HG02885 (cell line): ENCODE measurements around the gene MSI2.

Experiments
- ATAC-seq: cut with Tn5 transposase; IDR thresholded peaks from one replicate; pipeline ENCODE4 v1.9.1; 2021; ENCODE audit warnings: mild to moderate bottlenecking; ENCODE audit not compliant: unreplicated experiment, poor library complexity

Gene MSI2

DNA sequence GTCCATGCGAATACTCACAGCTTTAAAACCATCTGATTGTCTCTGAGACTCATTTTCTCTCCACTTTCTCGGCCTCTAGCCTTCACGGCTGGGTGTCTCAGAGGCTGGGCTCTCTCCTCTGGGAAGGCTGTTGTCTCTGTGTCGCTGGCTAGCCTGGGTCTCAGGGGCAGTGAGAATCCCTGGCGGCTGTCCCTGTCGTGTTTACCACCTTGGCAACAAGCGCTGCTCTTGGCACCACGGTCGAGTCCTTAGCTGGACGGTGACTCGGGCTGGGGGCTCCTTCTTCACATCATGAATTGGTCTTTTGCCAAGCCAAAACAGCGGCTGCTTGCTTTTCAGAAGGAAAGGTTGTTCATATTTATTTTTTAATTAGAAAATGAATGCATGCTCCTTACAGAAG, 81.1 kb downstream of the MSI2 start:
- no peak for ATAC-seq

DNA sequence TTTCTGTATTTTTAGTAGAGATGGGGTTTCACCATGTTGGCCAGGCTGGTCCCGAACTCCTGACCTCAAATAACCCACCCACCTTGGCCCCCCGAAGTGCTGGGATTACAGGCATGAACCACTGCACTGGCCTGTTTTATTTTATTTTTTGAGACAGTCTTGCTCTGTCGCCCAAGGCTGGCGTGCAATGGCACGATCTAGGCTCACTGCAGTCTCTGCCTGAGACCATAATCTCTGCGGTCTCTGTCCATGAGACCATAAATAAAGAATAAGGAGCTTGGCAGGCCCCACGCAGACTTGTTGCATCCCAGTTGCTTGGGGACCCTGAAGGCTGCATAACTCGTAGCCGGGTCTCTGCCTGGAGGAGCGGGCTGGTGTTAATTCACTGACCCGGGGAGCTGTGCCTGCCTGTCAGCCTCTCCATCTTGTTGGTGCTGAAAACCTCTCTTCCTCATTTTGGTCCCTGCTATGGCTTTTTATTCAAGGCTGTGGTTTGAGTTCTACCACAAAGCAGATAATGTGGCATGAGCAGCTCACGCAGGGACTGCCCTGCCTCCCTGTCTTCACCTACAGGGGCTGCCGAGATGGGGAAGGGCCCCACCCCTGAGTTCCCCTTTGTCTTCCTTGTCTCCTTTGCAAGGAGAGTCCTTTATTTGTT, 82.1 kb downstream of the MSI2 start:
- peak; percentile 49 for ATAC-seq

DNA sequence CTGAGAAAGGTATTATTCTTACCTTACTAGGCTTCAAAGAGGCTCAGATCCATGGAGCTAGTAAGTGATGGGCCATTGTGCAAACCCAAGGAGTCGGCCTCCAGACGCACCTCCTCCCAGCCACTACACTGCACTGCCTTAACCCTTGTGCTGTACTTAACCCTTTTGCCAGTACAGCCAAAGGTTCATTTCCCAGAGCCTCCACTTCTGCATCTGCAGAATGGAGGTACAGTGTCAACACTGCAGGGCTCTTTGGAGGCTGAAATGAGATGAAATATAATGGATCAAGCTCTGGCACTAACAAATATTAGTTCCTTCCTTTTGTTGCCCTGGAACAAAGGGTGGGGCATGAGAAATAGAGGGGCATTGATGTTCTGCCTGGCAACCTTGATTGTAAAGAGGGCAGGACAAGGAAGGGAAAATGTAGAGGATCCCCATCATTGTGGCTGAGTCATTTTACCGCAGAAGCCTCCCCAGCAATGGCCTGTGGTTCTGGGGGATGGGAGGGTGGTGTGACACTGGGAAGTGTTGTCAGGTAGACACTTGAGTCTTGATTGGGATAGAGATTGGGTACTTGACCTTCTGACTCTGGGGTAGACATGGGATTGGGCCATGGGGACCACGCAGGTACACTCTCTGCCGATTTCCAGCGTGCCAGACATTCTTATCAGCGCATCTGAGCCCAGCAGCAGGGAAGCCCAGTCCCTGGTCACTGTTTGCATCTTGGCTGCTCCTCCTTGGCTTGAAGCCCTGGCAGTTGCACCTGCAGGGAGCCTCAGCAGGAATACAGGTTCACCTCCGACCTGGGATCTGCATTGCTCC, 84.0 kb downstream of the MSI2 start:
- ATAC-seq, result no peak

DNA sequence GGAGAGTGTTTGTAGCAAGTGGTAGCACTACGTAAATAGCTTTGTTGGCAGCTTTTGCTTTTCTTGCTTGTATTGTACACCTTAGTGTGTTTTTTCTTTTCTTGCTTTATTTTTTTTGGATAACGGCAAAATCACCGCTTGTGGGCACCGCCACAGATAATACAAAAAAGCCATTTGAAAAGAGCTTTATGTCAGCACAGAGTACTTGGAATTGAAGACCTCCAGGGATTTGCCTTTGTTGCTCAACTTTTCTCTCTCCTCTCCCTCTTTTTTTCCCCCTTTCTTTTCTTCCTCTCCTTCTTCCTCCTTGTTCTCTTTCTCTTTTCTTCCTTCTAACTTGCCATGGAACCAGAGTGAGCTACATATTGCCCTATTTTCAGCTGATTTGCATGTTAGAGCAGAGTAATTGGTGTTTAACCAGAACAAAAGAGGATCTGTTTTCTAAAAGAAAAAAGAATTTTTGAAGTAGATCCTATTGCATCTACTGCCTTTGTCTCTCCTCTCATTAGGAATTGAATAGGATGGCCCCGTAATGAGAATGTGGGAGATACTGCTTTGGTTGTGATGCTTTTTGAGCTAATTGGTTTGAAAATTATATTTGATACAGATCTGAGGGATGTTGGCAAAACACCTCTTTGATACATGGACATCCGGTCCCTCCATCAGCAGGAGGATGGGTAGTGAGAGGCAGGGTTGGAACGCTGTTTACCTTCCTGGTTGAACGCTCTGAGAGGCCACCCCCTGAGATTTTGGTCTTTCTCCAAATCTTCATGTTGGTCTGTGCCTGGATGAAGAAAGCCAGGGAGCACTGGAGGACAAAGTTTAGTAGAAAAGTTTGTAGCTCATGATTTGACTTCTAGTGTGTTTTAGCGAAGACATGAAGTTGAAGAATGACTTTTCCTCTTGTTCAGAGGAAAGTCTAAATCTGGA, 85.6 kb downstream of the MSI2 start:
- no peak for ATAC-seq

DNA sequence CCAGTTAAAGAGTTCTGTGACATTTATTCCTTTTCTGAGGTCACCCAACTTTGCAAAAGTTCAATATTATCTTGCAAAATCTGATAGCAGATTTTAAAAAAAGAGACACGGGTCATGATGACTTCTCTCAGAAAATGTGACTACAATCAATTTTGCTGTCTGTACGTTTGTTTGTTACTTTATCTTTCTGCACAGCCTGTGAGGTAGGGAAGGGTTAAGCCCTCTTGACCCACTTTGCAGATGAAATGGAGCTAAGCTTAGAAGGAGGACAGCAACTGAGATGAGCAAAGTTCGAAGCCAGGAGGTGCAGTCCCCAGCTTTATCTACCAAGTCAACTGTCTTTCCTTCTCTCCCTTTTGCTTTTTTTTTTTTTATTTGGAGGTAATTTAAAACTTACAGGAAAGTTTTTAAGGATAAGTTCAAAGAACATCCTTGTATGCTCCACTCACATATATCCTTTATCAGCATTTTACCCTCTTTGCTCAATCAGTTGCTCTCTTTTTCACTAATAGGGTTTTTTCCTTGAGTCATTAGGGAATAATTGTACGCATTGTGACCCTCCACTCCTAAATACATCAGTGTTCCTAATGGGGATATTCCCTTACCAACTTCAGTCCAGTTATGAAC, 86.8 kb downstream of the MSI2 start:
- no peak for ATAC-seq

DNA sequence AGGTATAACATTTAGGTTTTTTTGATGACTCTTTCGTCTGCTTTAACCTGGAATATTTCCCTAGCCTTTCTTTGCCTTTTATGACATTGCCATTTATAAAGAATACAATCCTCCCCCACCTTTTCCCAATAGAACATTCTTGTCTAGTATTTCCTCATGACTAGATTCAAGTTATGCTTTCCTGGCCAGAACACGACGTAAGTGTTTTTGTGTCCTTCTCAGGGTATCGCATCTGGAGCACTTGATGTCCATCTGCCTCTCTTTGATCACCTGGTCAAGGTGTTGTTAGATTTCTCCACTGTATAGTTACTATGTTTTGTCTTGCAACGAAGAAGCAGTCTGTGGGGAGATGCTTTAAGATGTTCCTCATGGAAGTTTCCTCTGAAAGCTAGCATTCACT, 87.4 kb downstream of the MSI2 start:
- ATAC-seq, result no peak

DNA sequence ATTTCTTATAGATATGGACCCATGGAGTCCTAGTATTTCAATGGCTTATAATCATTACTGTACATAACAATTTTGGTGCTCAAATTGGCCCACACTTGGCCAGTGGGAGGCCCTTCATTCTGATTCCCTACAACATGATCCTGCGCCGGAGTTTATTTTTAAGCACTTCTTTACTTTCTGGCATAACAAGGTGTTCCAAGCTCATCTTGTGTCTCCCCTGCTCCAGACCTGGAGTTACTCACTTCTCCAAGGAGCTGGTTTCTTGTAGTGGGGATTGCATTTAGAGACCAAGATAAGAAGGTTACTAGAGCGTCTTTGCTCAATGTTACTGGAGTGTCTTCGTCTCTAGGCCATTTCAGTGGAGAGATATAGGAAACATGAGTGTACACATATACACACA, 87.9 kb downstream of the MSI2 start:
- ATAC-seq, result no peak

DNA sequence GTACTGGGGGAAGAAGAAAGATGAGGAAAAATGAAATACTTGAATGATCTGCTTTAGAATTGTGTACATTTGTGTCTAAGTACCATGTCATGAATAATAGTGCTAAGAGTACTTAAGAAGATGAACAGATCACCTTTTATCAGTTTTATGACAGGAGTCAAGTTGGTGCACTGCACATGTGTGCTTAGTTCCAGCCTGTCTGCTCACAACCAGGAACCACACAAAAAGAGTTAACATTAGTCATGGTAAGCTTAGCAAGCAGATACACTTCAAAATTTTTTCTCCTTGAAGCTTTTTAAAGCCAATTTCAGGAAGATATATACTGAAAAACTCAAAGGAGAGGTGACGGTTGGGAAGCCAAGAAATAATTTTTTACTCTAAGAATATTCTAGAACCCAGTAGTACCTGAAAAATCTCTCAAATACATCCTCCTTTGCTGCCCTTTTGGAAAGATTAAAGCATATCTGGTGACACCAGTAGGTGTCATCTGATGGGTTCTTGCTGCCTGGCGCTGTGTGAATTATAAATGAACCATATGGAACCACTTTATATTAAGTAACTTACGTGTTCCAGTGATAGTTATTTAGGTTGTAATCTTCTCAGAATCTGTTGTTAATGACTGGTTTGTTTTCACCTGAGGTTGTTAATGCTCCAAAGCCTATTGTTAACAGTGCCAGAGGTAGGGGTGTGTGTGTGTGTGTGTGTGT, 93.4 kb downstream of the MSI2 start:
- no peak for ATAC-seq

DNA sequence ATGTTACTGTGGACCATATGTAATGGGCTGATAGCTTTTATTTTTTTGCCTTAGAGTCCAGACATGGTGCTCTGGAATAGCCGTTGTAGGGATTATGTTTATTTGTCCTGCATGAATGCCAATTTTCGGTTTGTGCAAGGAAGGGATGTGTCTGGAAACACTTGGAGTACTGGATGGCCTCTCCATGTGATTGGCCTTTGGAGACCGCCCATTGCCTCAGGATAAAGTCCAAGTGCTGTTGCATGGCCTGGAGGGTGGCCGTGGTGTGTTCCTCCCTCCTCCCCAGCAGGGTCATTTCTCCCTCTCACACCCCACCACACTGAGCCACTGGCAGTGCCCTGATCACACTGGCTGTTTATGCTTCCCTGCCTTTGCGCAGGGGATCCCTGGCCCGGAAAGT, 93.9 kb downstream of the MSI2 start:
- no peak for ATAC-seq

DNA sequence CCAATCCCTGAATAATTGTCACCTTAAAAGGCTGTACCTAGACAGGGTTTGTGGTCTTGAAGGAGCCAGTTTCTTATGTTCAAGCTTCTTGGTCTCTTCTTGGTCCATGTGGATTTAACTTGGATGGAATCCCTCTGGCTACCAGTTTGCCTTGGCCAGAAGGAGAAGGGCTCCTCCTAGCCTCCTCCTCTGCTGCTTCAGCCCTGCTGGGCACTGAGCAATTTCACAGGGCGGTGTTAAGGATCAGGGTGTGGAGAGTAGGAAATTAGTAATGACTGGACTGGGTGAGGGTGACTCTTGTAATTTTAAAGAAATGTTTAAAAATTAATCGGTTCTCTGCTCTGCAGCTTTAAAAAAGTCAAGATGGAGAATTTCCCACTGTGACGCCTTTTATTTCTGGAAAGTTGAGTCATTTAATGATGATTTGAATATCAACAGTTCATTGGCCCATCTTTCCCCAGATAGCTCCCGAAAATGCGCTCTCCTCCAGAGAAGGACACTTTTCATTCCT, 96.4 kb downstream of the MSI2 start:
- no peak for ATAC-seq

DNA sequence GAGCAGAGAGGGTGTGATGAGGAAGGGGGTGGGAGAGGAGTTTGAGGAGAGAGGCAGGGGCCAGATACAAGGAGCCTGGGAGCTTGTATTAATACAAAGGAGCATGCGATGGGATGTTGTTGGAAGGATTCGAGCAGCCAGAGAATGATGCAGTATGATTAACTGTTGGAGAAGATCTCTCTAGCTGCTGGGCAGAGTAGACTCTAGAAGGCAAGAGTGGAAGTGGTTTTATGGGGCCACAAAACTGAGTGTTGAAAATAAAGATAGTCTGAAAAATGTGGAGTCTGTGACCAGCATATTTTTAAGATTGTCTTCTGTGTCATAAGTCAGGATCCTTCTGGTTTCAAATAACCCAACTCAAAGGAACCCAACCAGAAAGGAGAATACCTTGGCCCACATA, 98.3 kb downstream of the MSI2 start:
- ATAC-seq, result no peak

DNA sequence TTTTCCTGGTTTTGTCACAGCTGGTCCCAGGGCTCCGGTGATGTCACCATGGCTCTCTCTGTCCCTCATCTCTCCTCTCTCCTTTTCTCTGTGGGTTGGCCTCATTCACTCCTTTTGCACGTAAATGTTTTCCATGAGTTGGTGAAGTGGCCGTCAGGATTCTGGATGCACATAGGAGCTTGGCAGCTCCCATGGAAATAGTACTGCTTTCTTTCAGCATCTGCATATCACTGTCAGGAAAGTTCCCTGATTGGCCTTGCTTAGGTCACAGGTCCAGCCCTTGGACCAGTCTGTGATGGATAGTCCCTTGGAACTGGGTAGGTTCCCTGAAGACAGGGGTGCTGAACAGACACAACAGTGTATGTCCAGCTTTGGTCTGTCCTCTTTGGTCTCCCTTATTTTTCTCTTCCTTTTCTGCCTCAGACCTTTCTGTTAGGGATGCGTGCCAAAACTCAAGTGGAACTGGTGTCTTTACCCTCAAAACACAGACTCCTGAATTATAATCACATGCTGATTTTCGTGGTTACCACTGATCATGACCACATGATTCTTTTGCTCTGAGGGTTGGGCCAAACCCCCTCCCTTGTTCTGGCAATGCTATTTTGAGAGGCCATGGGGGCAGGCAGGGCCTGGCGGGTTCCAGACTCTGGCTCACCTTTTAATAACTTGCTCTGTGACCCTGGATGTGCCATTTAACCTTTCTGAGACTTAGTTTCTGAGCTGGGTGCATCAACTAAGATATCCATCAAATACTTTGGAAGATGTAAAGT, 99.0 kb downstream of the MSI2 start:
- no peak for ATAC-seq

DNA sequence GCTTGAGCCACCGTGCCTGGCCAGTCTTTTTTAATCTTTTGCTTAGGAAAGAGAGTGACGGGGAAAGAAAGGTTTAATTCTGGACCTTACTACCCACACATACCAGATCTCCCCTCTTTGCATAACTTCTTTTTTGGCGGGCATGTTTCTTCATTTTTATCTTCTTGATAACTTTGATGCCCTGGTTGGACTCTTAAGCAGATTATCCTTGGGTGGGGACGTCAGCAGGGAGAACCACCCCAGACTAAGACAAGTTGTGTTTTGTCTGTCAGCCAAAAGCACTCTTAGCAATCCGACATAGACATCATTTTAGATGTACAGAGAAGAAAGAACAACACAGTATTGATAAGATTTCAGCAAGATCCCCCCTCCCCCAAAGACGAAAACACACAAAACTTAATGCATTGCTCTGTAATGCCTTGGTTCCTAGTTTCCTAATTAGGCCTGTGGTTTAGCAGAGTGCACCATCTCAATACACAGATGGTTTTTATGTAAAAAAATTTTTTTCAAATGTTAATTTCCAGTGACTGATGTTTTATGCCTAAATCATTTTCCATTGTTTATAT, 99.9 kb downstream of the MSI2 start:
- ATAC-seq, result peak; percentile 41

DNA sequence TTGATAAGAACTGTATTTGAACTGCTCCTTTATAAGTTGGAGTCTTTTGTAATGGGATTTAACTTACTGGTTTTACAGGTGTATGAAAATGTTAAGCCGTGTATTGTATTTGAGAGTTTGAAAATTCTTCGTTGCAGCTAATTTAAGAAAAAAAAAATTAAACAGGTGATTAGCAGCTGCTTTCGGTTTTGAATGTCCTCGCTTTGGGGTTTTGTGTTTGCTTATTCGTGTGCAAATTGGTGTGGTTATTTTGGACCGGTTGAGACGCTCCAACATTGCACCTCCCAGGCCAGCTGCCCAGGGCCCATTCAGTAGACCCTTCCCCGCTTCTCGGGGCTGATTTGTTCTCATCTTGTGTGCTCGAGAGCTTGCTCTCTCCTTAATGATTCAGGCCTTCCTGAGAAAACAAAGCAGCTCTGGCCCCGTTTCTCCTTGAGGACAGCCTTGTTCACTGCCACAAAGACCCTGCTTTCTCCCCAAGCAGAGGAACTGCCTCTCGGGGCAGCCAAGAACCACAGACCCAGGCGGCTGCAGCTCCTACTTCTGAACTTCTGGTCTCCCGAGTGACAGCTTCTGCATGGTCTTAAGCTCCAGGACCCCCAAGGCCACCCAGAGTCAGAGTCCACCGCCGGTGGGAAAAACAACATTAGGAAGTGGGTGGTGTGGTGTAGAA, 100.5 kb downstream of the MSI2 start:
- peak; percentile 60 for ATAC-seq

DNA sequence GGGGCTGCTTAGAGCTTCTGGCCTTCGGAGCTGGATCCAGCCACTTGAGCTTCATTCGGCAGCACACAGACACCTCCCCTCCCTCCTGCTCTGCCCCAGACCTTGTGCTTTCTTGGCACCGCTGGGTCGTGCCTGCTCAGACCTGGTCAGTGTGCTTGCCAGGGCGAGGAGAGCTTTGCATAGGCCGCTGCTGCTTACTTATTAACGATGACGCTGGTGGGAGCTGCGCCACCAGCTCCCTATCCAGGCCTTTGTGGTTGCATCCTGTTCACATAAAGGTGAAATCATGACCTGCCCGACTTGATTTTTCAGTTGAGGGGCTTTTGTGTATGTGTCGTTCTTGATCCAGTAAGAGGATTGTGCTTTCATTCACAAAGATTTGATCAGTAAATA, 101.1 kb downstream of the MSI2 start:
- ATAC-seq, result peak; percentile 33

DNA sequence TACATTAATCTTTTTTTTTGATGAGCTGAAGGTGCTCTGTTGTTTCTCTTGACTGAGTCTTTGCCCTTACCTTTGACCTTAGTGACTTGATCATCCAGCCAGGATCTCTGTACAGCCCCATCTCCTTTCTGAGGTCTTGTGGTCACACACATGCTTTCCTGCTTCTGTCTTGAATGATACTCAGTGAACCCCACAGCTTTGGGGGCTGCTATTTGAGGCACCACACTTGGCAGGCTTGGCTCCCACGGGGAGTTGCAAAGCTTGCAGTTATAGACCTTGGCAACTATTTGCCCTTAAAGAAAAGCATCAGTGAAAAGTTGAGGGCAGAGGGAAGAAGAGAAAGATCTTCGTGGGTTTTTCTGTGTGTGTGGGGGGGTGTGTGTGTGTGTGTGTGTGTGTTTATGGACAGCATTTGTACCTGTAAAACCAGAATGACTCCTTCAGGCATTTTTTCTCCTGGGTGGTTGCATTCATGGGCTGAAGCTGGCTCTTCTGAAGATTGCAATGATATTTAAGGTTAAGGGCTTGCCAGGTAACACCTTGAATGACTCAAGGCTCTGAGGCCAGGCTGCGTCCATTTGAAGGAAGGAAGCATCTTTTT, 101.6 kb downstream of the MSI2 start:
- peak; percentile 60 for ATAC-seq

DNA sequence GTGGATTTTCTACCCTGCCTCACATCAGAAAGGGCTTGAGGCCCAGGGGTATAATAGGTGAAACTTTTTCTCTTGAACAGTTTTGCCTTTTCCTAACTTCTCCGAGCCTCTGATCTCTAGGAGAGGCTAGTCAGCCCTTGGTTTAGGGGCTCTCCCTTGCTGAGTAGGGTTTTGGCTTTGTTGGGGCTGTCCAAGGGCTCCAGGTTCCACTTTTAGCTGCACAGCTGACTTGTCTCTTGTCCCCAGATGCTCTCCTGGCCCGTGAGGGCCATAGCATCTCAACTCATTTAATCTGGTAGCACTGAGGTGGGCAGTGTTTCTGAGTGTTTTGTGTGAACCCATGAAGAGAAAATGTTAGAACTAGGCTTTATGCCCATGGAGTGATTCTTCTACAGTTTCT, 103.9 kb downstream of the MSI2 start:
- no peak for ATAC-seq
